ENCODE measurements around the gene GPR4. TPM values are rescaled to one million over a fixed set of nuclear protein-coding genes. Genes with fewer than 3 reads are reported as not detected.
A peak's percentile ranks its signal among the peaks of the same experiment; 100 is the strongest.

Gene GPR4
- total RNA-seq, 2 donors from 2014 or later = 5.2 to 17.7 TPM

GRCh38 chr19:45595814-45596213 lies 6.2 kb downstream of the GPR4 start:
- ATAC-seq (no peak), DNase-seq (peak; percentile 52)
- intact Hi-C loops (cut with DNase I) = no loop called here

GRCh38 chr19:45593520-45593919 lies 8.5 kb downstream of the GPR4 start:
- intact Hi-C loops (cut with DNase I) = no loop called here
- ATAC-seq = no peak
- DNase-seq = no peak

GRCh38 chr19:45592366-45592765 lies 9.6 kb downstream of the GPR4 start:
- peak in 1 of 2 donors; percentile 13 for ATAC-seq
- no peak for DNase-seq
- intact Hi-C loops (cut with DNase I) = no loop called here

GRCh38 chr19:45591638-45592005 lies 10.4 kb downstream of the GPR4 start:
- intact Hi-C loops (cut with DNase I) = no loop called here
- ATAC-seq (no peak), DNase-seq (no peak)

GRCh38 chr19:45591004-45591637 lies 10.9 kb downstream of the GPR4 start:
- peak in 1 of 2 donors; percentile 44 for ATAC-seq
- intact Hi-C loops (cut with DNase I) = no loop called here
- DNase-seq = peak; percentile 39

- intact Hi-C loops (cut with DNase I) = no loop called here
- DNase-seq (no peak), ATAC-seq (no peak)
Observed at GRCh38 chr19:45590300-45591003, 11.6 kb downstream of the GPR4 start.

- ATAC-seq (no peak), DNase-seq (no peak)
- intact Hi-C loops (cut with DNase I) = no loop called here
Observed at GRCh38 chr19:45589768-45590167, 12.2 kb downstream of the GPR4 start.

GRCh38 chr19:45587873-45588272 lies 14.1 kb downstream of the GPR4 start:
- DNase-seq (no peak), ATAC-seq (no peak)
- intact Hi-C loops (cut with DNase I) = no loop called here

GRCh38 chr19:45585158-45585577 lies 16.8 kb downstream of the GPR4 start:
- intact Hi-C loops (cut with DNase I) = no loop called here
- ATAC-seq = no peak

GRCh38 chr19:45584332-45585157 lies 17.5 kb downstream of the GPR4 start, which contains the start of gene OPA3:
Gene OPA3 (minus strand): TSS chr19:45584802. CDS start chr19:45584764, 38 bp downstream.
- DNase-seq (peak; percentile 100), ATAC-seq (peak; percentile 97 to 98)
- intact Hi-C loops (cut with DNase I) = loop anchor here in 1 of 2 donors (5.0 kb wide), 1 partner anchor 67 kb away; no protein-coding TSS in a partner anchor

More at GRCh38 chr19:45585158-45585577, 16.8 kb downstream of the GPR4 start:
- no peak for DNase-seq

- intact Hi-C loops (cut with DNase I) = loop anchor here in 1 of 2 donors (5.0 kb wide), 1 partner anchor 64 kb away; no protein-coding TSS in a partner anchor
Observed at GRCh38 chr19:45581576-45581975, 20.4 kb downstream of the GPR4 start.

GRCh38 chr19:45578861-45579260 lies 23.2 kb downstream of the GPR4 start:
- ATAC-seq = no peak
- intact Hi-C loops (cut with DNase I) = no loop called here
- no peak for DNase-seq

More at GRCh38 chr19:45581576-45581975, 20.4 kb downstream of the GPR4 start:
- ATAC-seq (no peak), DNase-seq (no peak)

- intact Hi-C loops (cut with DNase I) = no loop called here
- DNase-seq (peak; percentile 57), ATAC-seq (peak; percentile 69 to 95)
Observed at GRCh38 chr19:45577111-45577905, 24.7 kb downstream of the GPR4 start.

GRCh38 chr19:45576682-45577081 lies 25.3 kb downstream of the GPR4 start:
- no peak for ATAC-seq
- DNase-seq = no peak
- intact Hi-C loops (cut with DNase I) = no loop called here

- ATAC-seq (no peak), DNase-seq (no peak)
- intact Hi-C loops (cut with DNase I) = no loop called here
Observed at GRCh38 chr19:45575216-45575615, 26.8 kb downstream of the GPR4 start.

GRCh38 chr19:45574526-45574925 lies 27.5 kb downstream of the GPR4 start:
- no peak for DNase-seq
- peak; percentile 24 to 50 for ATAC-seq
- intact Hi-C loops (cut with DNase I) = no loop called here

GRCh38 chr19:45571457-45572220 lies 30.4 kb downstream of the GPR4 start:
- intact Hi-C loops (cut with DNase I) = no loop called here
- no peak for DNase-seq
- no peak for ATAC-seq

Data from left cardiac atrium (tissue), 4 donors.